Measurements from ENCODE around the gene KCTD7.
"Not testable (repeated sequence)": the region's sequence is repeated elsewhere in the genome, so short reads cannot be mapped to it uniquely, and the experiment has no call there.

The KCTD7 gene

DNA sequence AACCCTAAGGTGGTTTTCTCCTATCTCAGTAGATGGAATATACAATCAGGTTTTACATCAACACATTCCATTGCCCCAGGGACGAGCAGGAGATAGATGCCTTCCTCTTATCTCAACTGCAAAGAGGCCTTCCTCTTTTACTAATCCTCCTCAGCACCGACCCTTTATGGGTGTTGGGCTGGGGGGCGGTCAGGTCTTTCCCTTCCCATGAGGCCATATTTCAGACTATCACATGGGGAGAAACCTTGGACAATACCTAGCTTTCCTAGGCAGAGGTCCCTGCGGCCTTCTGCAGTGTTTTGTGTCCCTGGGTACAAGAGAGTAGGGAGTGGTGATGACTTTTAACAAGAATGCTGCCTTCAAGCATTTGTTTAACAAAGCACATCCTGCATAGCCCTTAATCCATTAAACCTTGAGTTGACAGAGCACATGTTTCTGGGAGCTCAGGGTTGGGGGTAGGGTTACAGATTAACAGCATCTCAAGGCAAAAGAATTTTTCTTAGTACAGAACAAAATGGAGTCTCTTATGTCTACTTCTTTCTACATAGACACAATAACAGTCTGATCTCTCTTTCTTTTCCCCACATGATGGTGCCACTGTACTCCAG is 9.2 kb upstream of the KCTD7 start:
- not testable (repeated sequence) for DNase-seq

DNA sequence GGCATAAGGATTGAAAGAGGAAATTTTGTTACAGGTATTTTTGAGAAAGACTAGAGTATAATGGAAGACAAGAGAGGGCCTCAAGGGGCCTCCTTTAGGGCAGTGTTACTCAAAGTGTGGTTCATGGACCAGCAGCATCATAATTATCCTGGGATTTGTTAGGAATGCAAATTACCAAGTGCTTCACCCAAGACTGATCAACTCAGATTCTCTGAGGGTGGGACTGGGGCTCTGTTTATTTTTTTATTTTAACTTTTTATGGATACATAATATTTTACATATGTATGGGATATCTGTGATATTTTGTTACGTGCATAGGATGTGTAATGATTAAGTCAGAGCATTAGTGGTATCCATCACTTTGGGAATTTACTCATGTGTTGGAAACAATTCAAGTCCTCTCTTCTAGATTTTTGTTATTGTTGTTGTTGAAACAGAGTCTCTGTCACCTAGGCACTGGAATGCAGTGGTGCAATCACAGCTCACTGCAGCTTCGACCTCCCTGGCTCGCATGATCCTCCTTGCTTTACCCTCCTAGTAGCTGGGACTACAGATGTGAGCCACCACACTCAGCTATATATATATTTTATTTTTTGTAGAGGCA is 2.2 kb upstream of the KCTD7 start:
- DNase-seq: no peak

DNA sequence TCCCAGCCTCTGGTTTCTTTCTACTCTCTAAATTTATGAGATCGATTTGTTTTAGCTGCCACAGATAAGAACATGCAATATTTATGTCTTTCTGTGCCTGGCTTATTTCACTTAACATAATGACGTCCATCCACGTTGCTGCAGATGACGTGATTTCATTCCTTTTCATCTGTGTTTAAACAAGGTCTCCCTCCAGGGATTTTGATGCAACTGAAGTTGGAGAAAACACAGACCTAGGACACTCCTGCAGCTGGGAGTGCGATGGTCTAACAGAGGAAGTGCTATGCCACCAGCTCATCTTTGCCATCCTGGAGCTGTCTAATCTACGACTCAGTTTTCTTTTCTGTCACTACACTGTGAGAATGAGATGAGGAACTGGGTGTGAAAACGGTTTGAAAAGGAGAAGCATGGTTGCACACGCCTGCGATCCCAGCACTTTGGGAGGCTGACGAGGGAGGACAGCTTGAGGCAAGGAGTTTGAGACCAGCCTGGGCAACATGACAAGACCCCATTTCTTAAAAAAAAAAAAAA is 1.5 kb upstream of the KCTD7 start:
- DNase-seq: no peak

DNA sequence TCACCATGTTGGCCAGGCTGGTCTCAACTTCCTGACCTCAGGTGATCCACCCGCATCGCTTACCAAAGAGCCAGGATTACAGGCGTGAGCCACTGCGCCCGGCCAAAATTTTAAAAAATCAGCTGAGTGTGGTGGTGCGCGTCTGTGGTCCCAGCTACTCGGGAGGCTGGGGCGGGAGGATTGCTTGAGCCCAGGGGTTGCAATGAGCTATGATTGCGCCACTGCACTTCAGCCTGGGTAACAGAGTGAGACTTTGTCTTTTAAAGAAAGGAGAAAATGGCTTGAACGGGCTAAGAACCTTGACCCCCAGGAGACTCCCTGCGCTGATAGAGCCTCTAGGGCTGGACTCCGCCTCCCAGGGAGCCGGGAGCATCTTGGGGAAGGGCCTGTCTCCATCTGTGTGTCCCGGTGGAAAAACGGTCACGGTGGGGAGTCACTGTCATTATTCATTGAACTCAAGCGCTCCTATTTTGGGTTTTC is 760 bp upstream of the KCTD7 start:
- DNase-seq: no peak

DNA sequence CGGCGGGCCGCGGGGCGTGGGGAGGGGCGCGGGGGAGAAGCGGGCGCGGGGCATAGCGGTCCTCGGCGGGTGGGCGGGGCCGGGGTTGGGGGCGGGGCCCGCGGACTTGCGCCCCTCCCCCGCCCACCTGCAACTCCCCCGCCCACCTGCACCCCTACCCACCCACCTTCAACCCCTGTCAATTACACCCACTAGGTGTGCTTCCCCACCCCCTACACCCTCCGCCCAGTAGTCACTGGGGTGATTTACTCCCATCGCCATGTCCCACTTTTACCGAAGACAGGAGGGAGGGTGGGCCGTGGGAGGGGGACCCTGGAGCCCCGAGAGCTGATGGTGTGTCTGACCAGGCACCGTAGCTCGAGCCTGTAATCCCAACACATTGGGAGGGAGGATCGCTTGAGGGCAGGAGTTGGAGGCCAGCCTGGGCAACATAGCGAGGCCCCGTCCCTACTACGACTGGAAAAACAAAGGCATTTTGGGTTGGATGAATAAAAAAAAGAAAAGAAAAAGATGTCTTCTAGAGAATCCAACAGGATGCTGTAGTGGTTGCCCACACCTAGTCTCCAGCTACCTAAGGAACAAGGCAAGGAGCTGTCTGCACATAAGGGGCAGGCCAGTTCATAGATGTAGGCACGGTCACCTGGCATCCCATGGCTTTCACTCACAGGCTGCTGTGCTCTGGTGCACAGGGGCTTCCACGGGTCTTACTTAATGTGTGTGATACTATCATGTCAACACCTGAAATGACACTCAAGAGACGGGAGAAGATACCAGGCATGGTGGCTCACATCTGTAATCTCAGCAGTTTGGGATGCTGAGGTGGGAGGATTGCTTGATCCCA is 761 bp downstream of the KCTD7 start:
- no peak for DNase-seq

DNA sequence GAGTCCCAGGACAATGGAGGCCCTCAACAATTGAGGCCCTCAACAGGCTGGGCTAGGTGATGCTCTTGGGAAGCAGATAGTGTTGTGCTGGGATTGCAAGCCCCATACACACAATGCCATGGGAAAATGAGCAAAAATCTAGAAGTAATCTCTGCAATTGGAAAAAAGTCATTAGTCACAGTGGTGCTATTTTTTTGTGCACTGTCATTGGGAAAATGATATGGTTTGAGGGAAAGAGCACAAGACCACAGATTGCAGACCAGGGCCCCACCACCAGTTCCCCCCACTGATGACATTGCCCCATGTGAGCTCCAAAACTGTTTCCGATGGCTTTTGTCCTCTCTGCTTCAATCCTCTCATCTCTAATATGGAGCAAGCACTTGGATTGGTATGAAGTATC is 1.9 kb downstream of the KCTD7 start:
- DNase-seq: no peak

DNA sequence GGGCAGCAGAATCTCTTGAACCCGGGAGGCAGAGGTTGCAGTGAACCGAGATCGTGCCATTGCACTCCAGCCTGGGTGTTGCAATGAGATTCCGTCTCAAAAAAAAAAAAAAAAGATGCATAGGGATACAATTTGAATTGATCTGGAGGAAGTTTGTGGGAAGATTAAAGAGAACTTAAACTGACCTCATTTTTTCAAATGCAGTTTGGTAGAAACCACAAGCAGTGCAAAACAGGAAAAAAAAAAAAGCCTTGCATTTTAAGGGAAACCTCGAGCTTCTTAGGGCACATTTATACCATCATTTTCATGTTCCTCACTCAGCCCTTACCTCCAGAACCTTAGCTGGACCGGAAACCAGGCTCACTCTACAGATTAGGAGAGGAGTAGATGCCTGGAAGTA is 2.8 kb downstream of the KCTD7 start:
- no peak for DNase-seq

DNA sequence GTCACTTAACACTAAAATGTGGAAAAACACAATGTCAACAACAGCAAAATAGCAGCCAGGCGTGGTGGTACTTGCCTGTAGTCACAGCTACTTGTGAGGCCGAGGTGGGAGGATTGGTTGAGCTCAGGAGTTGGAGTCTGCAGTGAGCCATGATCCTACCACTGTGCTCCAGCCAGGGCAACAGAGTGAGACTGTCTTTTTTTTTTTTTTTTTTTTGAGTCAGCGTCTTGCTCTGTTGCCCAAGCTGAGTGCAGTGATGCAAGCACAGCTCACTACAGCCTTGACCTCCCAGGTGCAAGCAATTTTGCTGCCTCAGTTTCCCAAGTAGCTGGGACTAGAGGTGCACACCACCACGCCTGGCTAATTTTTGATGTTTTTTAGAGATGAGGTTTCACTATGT is 6.1 kb downstream of the KCTD7 start:
- DNase-seq: no peak

DNA sequence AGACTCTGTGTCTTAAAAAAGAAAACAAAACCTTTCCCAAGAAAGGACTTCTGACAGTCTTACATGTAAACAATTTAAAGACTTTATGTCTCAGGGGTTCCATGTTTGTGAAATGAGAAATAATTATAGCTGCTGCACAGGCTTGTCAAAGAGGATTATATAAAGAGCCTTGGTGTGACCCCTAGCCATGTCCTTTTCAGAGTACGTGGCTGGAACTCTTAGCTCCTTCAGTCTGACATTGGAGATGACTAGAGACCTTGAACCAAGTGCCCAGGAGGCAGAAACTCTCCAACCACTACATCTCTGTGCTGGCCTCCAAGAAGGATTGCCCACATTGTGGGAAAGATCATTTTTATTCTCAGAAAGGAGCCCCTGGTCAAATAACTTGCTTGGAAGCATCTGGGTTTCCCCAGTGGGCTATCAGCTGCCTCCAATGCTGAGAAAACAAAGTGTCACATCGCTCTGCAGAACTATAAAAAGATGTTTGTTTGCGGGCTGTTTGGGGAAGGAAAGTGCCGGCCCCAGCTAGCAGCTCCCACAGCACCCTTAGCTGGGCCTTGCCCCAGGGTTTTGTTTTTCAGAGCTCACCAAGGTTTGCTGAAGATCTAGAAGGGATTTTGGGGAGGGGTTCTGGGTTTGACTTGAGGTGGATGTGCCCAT is 6.8 kb downstream of the KCTD7 start:
- DNase-seq: not testable (repeated sequence)

DNA sequence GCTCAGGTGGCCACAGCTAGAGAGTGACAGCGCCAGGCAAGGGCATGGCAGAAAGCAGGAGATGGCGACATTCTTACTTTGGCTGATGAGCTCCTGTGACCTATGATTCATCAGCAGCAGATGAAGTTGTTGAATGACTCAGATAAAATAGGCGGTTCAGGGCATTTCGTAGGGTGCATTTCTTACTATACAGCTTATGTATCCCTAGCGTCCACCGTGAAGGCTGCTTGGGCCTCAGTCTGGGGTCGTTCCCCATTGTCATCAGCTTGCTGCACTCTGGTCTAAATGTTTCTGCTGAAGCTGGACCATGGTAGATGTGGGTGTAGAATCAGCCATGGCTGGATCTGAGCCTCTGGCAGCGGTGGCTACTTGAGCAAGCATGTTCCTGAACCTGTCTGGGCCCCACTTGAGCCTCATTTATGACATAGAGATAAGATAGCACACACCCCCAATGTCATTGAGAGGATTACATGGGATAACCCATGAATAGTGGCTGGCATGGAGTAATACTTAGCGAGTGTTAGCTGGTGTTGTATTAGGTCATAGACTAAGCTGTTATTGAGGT is 7.4 kb downstream of the KCTD7 start:
- DNase-seq: not testable (repeated sequence)

DNA sequence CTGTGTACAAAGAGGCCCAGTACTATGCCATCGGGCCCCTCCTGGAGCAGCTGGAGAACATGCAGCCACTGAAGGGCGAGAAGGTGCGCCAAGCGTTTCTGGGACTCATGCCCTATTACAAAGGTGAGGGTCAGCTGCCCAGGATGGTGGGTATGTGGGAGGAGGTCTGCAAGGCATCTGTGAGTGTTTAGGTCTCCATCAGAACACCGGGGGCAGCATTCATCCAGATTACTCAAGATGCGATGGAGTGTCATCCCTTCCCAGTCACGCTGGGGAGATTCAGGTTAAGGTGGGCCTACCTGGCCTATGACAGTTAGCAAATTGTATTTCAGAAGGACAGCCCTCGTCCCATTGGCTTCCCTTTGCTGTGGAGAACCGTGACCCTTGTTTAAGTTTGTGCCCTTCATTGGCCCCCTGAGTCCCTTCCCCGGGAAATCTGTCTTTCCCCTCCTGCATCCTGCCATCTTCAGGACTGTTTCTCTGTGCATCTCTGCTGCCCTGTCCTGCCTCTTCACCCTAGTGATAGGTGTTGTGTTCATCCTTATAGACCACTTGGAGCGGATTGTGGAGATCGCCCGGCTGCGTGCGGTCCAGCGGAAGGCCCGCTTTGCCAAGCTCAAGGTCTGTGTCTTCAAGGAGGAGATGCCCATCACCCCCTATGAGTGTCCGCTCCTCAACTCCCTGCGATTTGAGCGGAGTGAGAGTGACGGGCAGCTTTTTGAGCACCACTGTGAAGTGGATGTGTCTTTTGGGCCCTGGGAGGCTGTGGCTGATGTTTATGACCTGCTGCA is 9.8 kb downstream of the KCTD7 start:
- no peak for DNase-seq

DNA sequence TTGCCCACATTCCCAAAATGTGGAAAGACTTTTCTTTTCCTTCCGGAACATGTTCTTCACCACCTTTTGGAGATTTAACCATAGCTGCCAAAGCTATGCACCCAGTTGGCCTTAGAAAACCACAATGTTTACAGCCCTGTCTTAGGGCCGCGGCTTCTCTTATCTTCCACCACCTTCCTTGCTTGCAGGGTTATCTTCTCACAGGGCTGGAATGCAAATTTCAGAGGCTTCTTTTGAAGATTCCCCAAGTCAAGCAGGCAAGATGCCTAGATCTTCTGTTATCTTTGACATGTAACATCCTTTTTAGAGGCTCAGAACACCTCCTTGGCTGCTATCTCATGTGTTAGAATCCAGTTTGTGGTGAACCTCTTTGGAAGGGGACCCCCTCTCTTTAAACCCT is 11.1 kb downstream of the KCTD7 start:
- DNase-seq: no peak

DNA sequence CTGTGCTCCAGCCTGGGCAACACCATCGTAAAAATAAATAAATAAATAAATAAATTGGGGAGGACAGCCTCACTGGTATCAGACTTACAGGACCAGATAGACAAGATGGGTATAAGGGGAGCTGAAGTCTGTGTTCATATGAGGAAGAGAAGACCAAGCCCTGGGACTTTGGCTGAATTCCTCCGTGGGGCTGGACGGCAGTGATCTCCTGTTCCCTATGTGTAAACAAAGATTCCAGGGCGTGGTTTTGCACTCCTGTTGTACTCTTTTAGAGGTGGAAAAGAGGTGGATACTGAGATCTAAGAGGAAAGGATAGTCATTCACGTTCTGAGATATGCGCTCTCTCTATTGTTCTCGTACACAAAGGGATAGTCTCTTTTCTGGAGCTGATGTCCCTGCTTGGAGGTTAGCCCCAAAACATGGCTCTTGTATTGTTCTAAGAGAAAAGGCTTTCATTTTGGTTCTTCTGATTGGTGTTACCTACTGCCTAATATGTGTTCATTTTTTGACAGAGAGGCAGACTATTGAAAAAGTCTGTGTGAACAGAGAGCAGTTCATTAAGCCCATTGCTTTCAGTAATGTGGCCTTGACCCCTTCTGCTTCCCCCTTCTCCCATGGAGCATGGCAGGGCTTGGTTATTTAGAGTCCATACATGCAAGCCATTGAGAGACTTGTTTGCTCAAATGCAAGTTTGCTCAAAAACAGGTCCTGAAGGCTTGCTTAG is 12.3 kb downstream of the KCTD7 start:
- DNase-seq: no peak

DNA sequence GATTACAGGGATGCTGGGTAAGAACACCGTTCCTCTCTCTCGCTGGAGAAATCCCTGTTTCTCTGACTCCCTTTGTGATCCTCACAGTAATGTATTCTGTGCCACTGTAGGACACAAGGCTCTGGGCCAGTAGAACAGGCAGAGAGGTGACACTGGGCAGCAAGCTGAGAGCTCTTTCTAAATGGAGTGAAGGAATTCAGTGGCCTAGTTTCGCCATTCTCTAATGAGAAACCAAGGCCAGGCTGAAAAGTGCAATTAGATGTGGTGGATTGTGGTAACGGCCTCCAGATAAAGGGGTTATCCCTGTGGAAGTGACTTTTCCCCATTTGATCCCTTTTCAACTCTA is 12.8 kb downstream of the KCTD7 start:
- no peak for DNase-seq

DNA sequence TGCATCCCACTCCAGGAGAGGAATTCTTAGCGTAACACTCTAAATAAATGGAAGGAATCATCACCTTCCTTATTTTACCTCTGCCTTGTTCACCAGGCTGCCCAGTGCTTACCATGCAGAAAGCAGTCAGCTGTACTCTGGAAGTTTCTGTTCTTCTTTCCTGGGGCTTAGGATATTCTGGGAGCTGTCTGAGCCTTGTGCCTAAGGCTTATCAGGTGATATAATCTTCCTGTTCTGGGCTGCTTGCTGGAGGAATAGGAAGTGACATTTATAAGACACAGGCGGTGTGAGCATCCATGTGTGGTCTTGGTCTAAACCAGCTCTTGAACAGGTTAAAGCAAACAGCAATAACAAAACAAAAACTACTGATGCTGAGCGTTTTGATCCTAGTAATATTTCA is 13.5 kb downstream of the KCTD7 start:
- no peak for DNase-seq

DNA sequence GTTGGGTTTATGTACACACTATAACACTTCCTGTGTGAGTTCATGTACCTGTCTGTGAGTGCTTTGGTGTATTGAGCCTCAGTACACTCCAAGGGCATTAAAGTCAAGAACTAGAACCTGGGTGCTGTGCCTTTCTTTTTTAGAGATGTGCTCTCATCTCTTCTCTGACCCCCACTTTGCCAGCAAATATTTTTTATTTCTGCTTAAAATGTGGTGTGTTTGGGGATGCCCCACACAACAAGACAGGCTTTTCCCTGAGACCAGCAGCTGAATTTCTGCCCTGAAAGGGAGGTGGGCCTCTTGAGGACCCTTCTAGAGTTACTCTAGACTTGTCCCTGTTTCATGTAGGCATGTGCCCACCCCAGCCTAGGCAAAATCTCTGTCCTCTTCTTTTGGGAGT is 14.3 kb downstream of the KCTD7 start:
- no peak for DNase-seq

DNA sequence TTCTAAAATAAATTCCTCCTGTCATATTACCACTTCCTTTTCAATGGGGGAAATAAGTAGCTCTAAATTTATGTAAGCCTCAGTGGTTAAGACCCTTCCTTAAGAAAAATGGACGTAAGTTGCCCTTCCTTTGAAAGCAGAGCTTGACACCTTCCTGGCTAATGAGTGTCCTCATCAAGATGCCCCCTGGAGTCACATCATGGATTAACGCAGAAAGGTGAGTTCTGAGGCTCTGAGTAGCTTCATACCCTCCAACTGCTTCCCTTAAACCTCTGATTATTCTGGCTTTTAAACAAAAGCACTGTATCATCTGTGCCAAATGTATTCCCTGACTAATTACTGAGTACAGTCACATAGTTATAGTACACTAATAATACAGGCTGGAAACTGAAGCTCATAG is 14.7 kb downstream of the KCTD7 start:
- DNase-seq: no peak

DNA sequence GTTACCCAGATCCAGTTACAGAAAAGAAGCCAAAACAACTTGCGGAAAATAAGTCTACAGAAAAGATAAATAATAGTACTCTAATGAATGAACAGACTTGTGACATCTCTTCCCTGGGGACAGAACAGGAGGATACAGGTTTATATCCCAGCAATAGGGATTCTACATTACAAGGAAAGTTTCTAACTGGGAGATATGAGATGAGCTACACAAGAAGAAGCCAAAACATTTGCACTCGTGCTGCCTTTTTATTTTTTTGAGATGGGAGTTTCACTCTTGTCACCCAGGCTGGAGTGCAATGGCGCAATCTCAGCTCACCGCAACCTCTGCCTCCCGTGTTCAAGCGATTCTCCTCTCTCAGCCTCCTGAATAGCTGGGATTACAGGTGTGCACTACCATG is 22.3 kb downstream of the KCTD7 start:
- not testable (repeated sequence) for DNase-seq

DNA sequence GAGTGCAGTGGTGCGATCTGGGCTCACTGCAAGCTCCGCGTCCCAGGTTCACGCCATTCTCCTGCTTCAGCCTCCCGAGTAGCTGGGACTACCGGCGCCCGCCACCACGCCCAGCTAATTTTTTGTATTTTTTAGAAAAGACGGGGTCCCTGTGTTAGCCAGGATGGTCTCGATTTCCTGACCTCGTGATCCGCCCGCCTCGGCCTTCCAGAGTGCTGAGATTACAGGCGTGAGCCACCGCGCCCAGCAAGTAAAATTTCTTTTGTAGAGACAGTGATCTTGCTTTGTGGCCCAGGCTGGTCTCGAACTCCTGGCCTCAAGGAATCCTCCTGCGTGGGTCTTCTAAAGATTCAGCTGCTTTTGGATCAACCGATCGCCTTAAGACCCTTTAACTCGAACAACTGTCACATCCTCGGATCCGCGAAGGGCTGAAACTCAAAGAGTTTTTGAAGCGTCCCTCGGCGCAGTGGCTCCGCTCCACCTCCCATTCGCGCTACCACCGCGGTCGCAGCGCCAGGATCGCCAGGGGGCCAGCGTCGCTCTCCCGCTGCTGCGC is 25.1 kb downstream of the KCTD7 start:
- not testable (repeated sequence) for DNase-seq

DNA sequence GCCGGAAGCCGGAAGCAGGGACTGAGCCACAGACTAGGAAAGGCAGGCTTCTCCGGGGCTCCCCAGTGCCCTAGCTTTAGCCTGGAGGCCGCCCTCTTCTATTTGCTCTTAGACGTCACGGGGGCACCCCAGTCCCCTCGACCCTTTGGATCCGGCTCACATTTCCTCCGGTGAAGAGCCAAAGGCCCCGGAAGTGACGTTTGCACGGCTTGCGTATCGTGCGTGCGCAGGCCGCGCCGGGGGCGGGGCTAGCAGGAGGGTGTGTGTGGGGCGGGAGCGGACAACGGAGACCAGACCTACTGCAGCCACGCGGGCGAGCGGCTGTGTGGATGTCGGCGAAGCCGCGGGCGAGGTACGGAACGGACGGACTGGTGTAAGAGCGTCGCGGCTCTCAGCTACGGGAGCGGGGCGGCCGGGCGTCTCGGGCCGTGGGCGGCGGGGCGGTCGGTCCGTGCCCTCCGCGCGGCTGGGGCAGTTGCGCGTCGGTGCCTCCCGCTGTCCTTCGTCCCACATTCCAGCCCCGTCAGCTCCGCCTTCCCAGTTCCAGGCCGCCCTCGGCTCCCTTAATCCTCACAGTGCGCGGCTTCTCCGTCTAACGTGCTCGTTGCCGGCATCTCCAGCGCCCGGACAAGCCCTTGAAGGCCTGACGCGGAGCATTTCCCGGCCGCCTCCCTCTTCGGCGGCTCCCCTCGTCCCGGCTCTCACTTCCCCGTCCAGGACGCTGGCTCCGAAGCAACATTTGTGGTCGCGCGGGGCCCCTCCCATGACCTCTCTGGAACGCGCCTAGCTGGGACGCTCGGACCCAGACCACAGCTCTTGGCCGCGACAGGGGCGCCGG is 25.8 kb downstream of the KCTD7 start:
- DNase-seq: peak; percentile 88

Measured in NCI-H2081 treated with DMSO at 0.1 percent for 48 hours (cell line).